K562 (cell line): Measurements from ENCODE around the gene TBC1D1. TPM values are rescaled to one million over a fixed set of nuclear protein-coding genes. Genes with fewer than 3 reads are reported as not detected.
A peak's percentile ranks its signal among the peaks of the same experiment; 100 is the strongest.

Experiments
- ASH1L ChIP-seq: fragments of 450-650 bp; IDR thresholded peaks from 2 replicates; pipeline ENCODE4 v1.6.1; 2018; ENCODE audit warnings: borderline replicate concordance, mild to moderate bottlenecking, low read depth; ENCODE audit not compliant: partially characterized antibody
- BCOR ChIP-seq: fragments of 450-650 bp; IDR thresholded peaks from 2 replicates; pipeline ENCODE4 v1.6.1; 2016
- CHD4 ChIP-seq: fragments of 200-600 bp; sonication (generic); IDR thresholded peaks from 3 replicates; pipeline ENCODE4 v1.6.1; 2012; ENCODE audit warnings: low read depth, mild to moderate bottlenecking, mixed read lengths, low read length, inconsistent platforms; ENCODE audit not compliant: insufficient read depth, insufficient replicate concordance, poor library complexity, severe bottlenecking
- GABPB1 ChIP-seq: sonication (generic); formaldehyde crosslinking; IDR thresholded peaks from 2 replicates; pipeline ENCODE4 v1.8.0; 2022; ENCODE audit warnings: mild to moderate bottlenecking, missing genetic modification reagents
- HMG20B ChIP-seq: fragments of 250-450 bp; sonication (Bioruptor Pico); IDR thresholded peaks from 2 replicates; pipeline ENCODE4 v1.5.0; 2021; ENCODE audit warnings: mild to moderate bottlenecking
- NR2C2 ChIP-seq, 2 experiments: fragments of 200-800 bp in 1 of 2; sonication (Bioruptor generic) in 1 of 2; sonication (generic) in 1 of 2; formaldehyde crosslinking in 1 of 2; IDR thresholded peaks; 2 replicates each; pipeline versions ENCODE4 v1.6.1 to v1.8.0; 2016 to 2022; ENCODE audit warnings: mild to moderate bottlenecking in 1 of 2, missing compliant biosample characterization in 1 of 2, missing genetic modification characterization in 1 of 2, missing genetic modification reagents in 1 of 2
- PTTG1 ChIP-seq: fragments of 450-650 bp; IDR thresholded peaks from 2 replicates; pipeline ENCODE4 v1.6.1; 2016; ENCODE audit warnings: low read depth, mild to moderate bottlenecking, missing genetic modification characterization, missing compliant biosample characterization
- RAD21 ChIP-seq, 2 experiments: fragments of 250-450 bp in 1 of 2; fragments of 450-650 bp in 1 of 2; sonication (Bioruptor Pico) in 1 of 2; formaldehyde crosslinking in 1 of 2; IDR thresholded peaks in 1 of 2; conservative IDR thresholded peaks in 1 of 2; 2 replicates each; pipeline versions ENCODE4 v1.4.0 to v1.8.0; 2020 to 2022; ENCODE audit warnings: mild to moderate bottlenecking in 2 of 2, moderate library complexity in 1 of 2
- SRSF9 ChIP-seq: fragments of 200-400 bp; formaldehyde crosslinking; IDR thresholded peaks from 2 replicates; pipeline ENCODE4 v1.6.1; 2017; ENCODE audit warnings: low read depth, low read length, borderline replicate concordance
- TEAD1 ChIP-seq, 2 experiments: fragments of 450-650 bp in 1 of 2; sonication (generic) in 1 of 2; formaldehyde crosslinking; IDR thresholded peaks; 2 replicates each; pipeline versions ENCODE4 v1.4.0 to v1.8.0; 2020 to 2022; ENCODE audit warnings: mild to moderate bottlenecking in 2 of 2, missing genetic modification reagents in 1 of 2
- U2AF2 ChIP-seq: fragments of 200-400 bp; formaldehyde crosslinking; optimal IDR thresholded peaks from 2 replicates; pipeline ENCODE3; 2017; ENCODE audit warnings: low read depth, mild to moderate bottlenecking, low read length
- USF1 ChIP-seq: sonication (generic); formaldehyde crosslinking; IDR thresholded peaks from 2 replicates; pipeline ENCODE4 v1.9.0; 2022; ENCODE audit warnings: mild to moderate bottlenecking, missing genetic modification reagents
- ZNF121 ChIP-seq: sonication (generic); formaldehyde crosslinking; conservative IDR thresholded peaks from 2 replicates; pipeline ENCODE4 v1.8.0; 2022; ENCODE audit warnings: missing genetic modification reagents
- ZNF318 ChIP-seq, 2 experiments: fragments of 450-650 bp; IDR thresholded peaks; 2 replicates each; pipeline ENCODE4 v1.6.1; 2016; ENCODE audit warnings: mild to moderate bottlenecking in 2 of 2, borderline replicate concordance in 1 of 2, low read depth in 1 of 2, moderate library complexity in 1 of 2
- polyA plus RNA-seq, 8 experiments: library from polyadenylated mRNA; depleted of rRNA in 4 of 8; stranded (reverse) in 5 of 8; unstranded in 3 of 8; fragments of >200 nt; fragmentation: Nextera tagmentation in 2 of 8; fragmentation: Illumina TruSeq in 1 of 8; extraction: Ambion mirVana in 2 of 8; extraction: Trizol in 1 of 8; gene quantifications; 2 replicates each; pipeline versions ENCODE4 v1.2.1 to v1.2.3, GENCODE V29; 2011 to 2014; ENCODE audit warnings: inconsistent platforms in 1 of 8, missing spikeins in 1 of 8
- total RNA-seq, 7 experiments: library from RNA; depleted of rRNA in 6 of 7; stranded (reverse); fragments of >200 nt in 6 of 7; fragmentation: Illumina TruSeq in 2 of 7; extraction: Trizol in 2 of 7; gene quantifications; 2 replicates each; pipeline versions ENCODE4 v1.2.1 to v1.2.3, GENCODE V29; 2011 to 2021; ENCODE audit warnings: low replicate concordance in 1 of 7
- TF ChIP-seq, protein P1 (sequence below): fragments of 250-450 bp; sonication (Bioruptor Pico); IDR thresholded peaks from 2 replicates; pipeline ENCODE4 v1.4.0; 2020; ENCODE audit warnings: mild to moderate bottlenecking

Gene TBC1D1
- total and polyA plus RNA-seq, 9 of the 15 experiments (the other 6 are each of a cell fraction or from before 2014, with no cell fraction given), result 0.59 to 14.2 (median 8.8) TPM

- peak in 1 of 2 experiments; percentile 82; a peak in 1 of 4 replicates for TF ChIP-seq TEAD1 (CRISPR knock-in tag; IDR thresholded peaks at IDR 0.05)
- TF ChIP-seq GABPB1, result peak; percentile 54; the same call in 1 of the 2 replicates
- TF ChIP-seq USF1 (CRISPR knock-in tag), result no peak
- TF ChIP-seq U2AF2, result no peak
- TF ChIP-seq ZNF318 (IDR thresholded peaks at IDR 0.05; ENCODE audit: borderline replicate concordance in 1 of 2, low read depth in 1 of 2), result no peak
- no peak for TF ChIP-seq NR2C2 (CRISPR knock-in tag; IDR thresholded peaks at IDR 0.05)
- TF ChIP-seq NR2C2 (tag; IDR thresholded peaks at IDR 0.05), result peak; percentile 36
- no peak for TF ChIP-seq PTTG1
- TF ChIP-seq, protein P1, sequence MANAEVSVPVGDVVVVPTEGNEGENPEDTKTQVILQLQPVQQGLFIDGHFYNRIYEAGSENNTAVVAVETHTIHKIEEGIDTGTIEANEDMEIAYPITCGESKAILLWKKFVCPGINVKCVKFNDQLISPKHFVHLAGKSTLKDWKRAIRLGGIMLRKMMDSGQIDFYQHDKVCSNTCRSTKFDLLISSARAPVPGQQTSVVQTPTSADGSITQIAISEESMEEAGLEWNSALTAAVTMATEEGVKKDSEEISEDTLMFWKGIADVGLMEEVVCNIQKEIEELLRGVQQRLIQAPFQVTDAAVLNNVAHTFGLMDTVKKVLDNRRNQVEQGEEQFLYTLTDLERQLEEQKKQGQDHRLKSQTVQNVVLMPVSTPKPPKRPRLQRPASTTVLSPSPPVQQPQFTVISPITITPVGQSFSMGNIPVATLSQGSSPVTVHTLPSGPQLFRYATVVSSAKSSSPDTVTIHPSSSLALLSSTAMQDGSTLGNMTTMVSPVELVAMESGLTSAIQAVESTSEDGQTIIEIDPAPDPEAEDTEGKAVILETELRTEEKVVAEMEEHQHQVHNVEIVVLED (CRISPR knock-in tag), result no peak
- no peak for TF ChIP-seq ZNF121
- TF ChIP-seq SRSF9, result no peak
- peak; percentile 42 to 43 for TF ChIP-seq RAD21 (CRISPR knock-in tag; conservative IDR thresholded peaks at IDR 0.05 in 1 of 2, IDR thresholded peaks at IDR 0.05 in 1 of 2)
- TF ChIP-seq HMG20B (CRISPR knock-in tag), result no peak
- TF ChIP-seq CHD4, result no peak
- TF ChIP-seq BCOR, result peak; percentile 49; the same call in 1 of the 2 replicates
- no peak for TF ChIP-seq ASH1L
These were observed 86.8 kb downstream of the TBC1D1 start (continued) for GRCh38 chr4:37977471-37978247.
